ENCODE results near the gene GPR55. TPM values are rescaled to one million over a fixed set of nuclear protein-coding genes. Genes with fewer than 3 reads are reported as not detected.

GPR55 gene
- total RNA-seq, 1 experiment from 2014 or later = 0.05 TPM

GRCh38 chr2:230919681-230920080, 5.4 kb downstream of the GPR55 start:
- no peak for DNase-seq (ENCODE audit: low read depth)

GRCh38 chr2:230919240-230919639, 5.8 kb downstream of the GPR55 start:
- DNase-seq (ENCODE audit: low read depth) = no peak

- no peak for DNase-seq (ENCODE audit: low read depth)
These were observed 8.8 kb downstream of the GPR55 start for GRCh38 chr2:230916218-230916617.

GRCh38 chr2:230915319-230915718, 9.7 kb downstream of the GPR55 start:
- DNase-seq (ENCODE audit: low read depth) = no peak

- no peak for DNase-seq (ENCODE audit: low read depth)
These were observed 10.2 kb downstream of the GPR55 start for GRCh38 chr2:230914886-230915285.

GRCh38 chr2:230913406-230914143, 11.5 kb downstream of the GPR55 start:
- no peak for DNase-seq (ENCODE audit: low read depth)

- DNase-seq (ENCODE audit: low read depth) = no peak
These were observed 12.3 kb downstream of the GPR55 start for GRCh38 chr2:230912724-230913123.

GRCh38 chr2:230912046-230912445, 13.0 kb downstream of the GPR55 start:
- no peak for DNase-seq (ENCODE audit: low read depth)

GRCh38 chr2:230910546-230911177, 14.4 kb downstream of the GPR55 start:
- no peak for DNase-seq (ENCODE audit: low read depth)

GRCh38 chr2:230909841-230910545, 15.0 kb downstream of the GPR55 start:
- no peak for DNase-seq (ENCODE audit: low read depth)

GRCh38 chr2:230908595-230909191, 16.3 kb downstream of the GPR55 start:
- peak; percentile 99 for DNase-seq (ENCODE audit: low read depth)

- DNase-seq (ENCODE audit: low read depth) = no peak
These were observed 16.9 kb downstream of the GPR55 start for GRCh38 chr2:230908092-230908594.

GRCh38 chr2:230907361-230908091, 17.5 kb downstream of the GPR55 start:
- DNase-seq (ENCODE audit: low read depth) = no peak

- no peak for DNase-seq (ENCODE audit: low read depth)
These were observed 18.4 kb downstream of the GPR55 start for GRCh38 chr2:230906471-230907230.

- DNase-seq (ENCODE audit: low read depth) = peak; percentile 27
These were observed 19.3 kb downstream of the GPR55 start for GRCh38 chr2:230905448-230906421.

- DNase-seq (ENCODE audit: low read depth) = no peak
These were observed 20.1 kb downstream of the GPR55 start for GRCh38 chr2:230904856-230905447.

GRCh38 chr2:230903231-230904150, 21.6 kb downstream of the GPR55 start:
- DNase-seq (ENCODE audit: low read depth) = no peak

Data from HT1080 (cell line).